ENCODE results near the gene RAD9A. TPM values are rescaled to one million over a fixed set of nuclear protein-coding genes. Genes with fewer than 3 reads are reported as not detected.

Gene RAD9A
- total RNA-seq, 2 donors from 2014 or later: 21.5 to 40.5 TPM

DNA sequence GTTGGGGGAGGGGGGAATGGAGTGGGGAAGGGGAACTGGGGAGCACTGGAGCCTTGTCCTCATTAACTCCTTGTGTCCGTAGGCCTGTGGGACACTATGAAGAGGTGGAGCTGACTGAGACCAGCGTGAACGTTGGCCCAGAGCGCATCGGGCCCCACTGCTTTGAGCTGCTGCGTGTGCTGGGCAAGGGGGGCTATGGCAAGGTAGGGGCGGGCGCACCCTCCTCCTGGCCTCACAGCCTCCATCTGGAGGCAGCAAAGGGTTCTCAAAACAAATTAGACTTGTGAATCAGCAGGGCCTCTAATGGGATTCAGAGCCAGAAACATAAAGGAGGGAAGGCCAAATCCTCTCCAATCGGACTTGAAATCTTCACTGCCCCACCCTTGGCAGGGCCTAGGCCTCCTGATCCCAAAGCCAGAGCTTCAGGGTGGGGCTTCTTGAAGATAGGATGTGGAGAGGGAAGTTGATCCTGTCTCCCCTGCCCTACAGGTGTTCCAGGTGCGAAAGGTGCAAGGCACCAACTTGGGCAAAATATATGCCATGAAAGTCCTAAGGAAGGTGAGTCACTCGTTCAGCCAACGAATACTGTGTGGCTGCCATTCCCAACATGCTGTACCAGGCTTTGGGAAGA is 37.4 kb downstream of the RAD9A start:
- Mint-ChIP-seq H3K4me1 (peaks cover 30% of the 10 kb centered on the region), H3K27me3 (no peaks in the 10 kb centered on the region), H3K27ac (peak overlapping the region; percentile 96), H3K36me3 (ENCODE audit: low read depth) (no peaks in the 10 kb centered on the region), H3K4me3 (peak overlapping the region; percentile 94)
- no peak for DNase-seq
- no peaks in the 10 kb centered on the region for H3K9me3 ChIP-seq (ENCODE audit: control insufficient read depth, low read length, poor library complexity, severe bottlenecking)
- no peak for ATAC-seq

- DNase-seq (no peak), ATAC-seq (no peak)
- Mint-ChIP-seq H3K4me1 (peaks cover 29% of the 10 kb centered on the region), H3K36me3 (ENCODE audit: low read depth) (no peaks in the 10 kb centered on the region), H3K27me3 (no peaks in the 10 kb centered on the region), H3K27ac (peak overlapping the region; percentile 54), H3K4me3 (peak overlapping the region; percentile 55)
- H3K9me3 ChIP-seq (ENCODE audit: control insufficient read depth, low read length, poor library complexity, severe bottlenecking): no peaks in the 10 kb centered on the region
Measured at GRCh38 chr11:67429722-67430121, 37.9 kb downstream of the RAD9A start.

DNA sequence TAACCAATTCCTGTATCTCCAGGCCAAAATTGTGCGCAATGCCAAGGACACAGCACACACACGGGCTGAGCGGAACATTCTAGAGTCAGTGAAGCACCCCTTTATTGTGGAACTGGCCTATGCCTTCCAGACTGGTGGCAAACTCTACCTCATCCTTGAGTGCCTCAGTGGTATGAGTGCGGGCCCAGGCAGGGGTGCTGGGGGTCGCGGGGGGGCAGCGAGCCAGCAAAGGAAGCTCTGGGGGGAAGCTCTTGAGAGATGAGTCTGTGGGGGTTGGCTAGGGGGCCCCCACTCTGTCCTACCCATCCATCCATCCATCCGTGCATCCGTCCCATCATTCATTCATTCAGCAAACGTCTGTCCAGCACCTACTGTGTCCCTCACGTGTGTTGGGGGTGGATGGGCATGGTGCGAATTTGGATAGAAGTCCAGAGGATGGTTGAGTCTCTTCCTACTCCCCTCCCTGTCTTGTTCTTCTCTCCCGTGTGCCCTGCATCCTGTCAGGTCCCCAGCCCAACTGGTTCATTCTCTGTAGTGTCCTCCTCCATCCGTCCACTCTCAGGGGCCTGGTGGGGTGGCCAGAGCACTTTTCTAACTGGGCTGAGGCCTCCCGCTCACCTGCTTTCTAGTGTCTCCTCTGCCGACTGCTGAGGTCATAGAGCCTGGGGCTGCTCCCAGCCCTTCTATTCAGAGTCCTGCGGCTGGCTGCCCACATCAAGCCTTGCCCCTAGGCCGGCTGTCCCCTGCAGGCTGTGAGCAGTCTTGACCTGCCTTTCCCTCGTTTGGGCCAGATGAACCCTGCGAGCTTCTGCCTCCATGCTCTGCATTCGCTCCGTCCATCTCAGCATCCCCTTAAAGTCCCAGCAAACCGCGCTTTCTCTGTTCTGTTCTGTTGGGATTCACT is 39.8 kb downstream of the RAD9A start:
- Mint-ChIP-seq H3K27ac (peak overlapping the region; percentile 95), H3K4me3 (peak overlapping the region; percentile 71), H3K27me3 (no peaks in the 10 kb centered on the region), H3K4me1 (peaks cover 37% of the 10 kb centered on the region), H3K36me3 (ENCODE audit: low read depth) (no peaks in the 10 kb centered on the region)
- DNase-seq: no peak
- no peak for ATAC-seq
- H3K9me3 ChIP-seq (ENCODE audit: control insufficient read depth, low read length, poor library complexity, severe bottlenecking): no peaks in the 10 kb centered on the region

- H3K4me3 Mint-ChIP-seq: no peak overlapping the region
- H3K27me3 Mint-ChIP-seq: no peaks in the 10 kb centered on the region
- H3K4me1 Mint-ChIP-seq: peaks cover 42% of the 10 kb centered on the region
- no peak for DNase-seq
- H3K27ac Mint-ChIP-seq: peak overlapping the region; percentile 95
- ATAC-seq: no peak
- H3K9me3 ChIP-seq (ENCODE audit: control insufficient read depth, low read length, poor library complexity, severe bottlenecking): no peaks in the 10 kb centered on the region
- H3K36me3 Mint-ChIP-seq (ENCODE audit: low read depth): no peaks in the 10 kb centered on the region
Measured at GRCh38 chr11:67432655-67433349, 41.0 kb downstream of the RAD9A start.

GRCh38 chr11:67433536-67434394 is 42.0 kb downstream of the RAD9A start:
- peak overlapping the region; percentile 97 for H3K4me3 Mint-ChIP-seq
- no peaks in the 10 kb centered on the region for H3K27me3 Mint-ChIP-seq
- ATAC-seq (no peak), DNase-seq (no peak)
- peaks cover 41% of the 10 kb centered on the region for H3K4me1 Mint-ChIP-seq
- H3K9me3 ChIP-seq (ENCODE audit: control insufficient read depth, low read length, poor library complexity, severe bottlenecking): no peaks in the 10 kb centered on the region
- peak overlapping the region; percentile 96 for H3K27ac Mint-ChIP-seq
- no peaks in the 10 kb centered on the region for H3K36me3 Mint-ChIP-seq (ENCODE audit: low read depth)

- Mint-ChIP-seq H3K36me3 (ENCODE audit: low read depth) (no peaks in the 10 kb centered on the region), H3K27ac (peak overlapping the region; percentile 96), H3K4me3 (peak overlapping the region; percentile 97), H3K27me3 (no peaks in the 10 kb centered on the region), H3K4me1 (peaks cover 44% of the 10 kb centered on the region)
- no peaks in the 10 kb centered on the region for H3K9me3 ChIP-seq (ENCODE audit: control insufficient read depth, low read length, poor library complexity, severe bottlenecking)
- no peak for DNase-seq
- ATAC-seq: no peak
Measured at GRCh38 chr11:67434395-67434881, 42.7 kb downstream of the RAD9A start.

DNA sequence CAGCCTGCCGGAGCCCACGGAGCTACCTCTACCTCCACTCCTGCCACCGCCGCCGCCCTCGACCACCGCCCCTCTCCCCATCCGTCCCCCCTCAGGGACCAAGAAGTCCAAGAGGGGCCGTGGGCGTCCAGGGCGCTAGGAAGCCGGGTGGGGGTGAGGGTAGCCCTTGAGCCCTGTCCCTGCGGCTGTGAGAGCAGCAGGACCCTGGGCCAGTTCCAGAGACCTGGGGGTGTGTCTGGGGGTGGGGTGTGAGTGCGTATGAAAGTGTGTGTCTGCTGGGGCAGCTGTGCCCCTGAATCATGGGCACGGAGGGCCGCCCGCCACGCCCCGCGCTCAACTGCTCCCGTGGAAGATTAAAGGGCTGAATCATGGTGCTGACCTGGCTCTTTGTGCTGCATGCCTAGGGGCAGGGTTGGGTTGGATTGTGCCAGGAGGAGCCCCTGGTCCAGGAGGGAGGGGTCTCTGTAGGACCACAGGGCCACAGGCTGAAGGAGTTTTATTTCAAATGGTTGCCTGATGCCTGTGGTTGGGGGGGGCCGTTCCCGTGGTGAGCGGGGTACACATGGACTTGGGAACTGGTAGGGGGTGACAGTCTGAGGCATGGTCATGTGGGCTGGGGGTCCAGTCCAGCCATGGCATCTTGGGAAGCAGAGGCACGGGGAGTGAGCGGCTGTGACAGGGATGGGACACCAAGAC is 43.4 kb downstream of the RAD9A start:
- DNase-seq: no peak
- no peaks in the 10 kb centered on the region for H3K36me3 Mint-ChIP-seq (ENCODE audit: low read depth)
- peak overlapping the region; percentile 97 for H3K4me3 Mint-ChIP-seq
- no peaks in the 10 kb centered on the region for H3K9me3 ChIP-seq (ENCODE audit: control insufficient read depth, low read length, poor library complexity, severe bottlenecking)
- ATAC-seq: no peak
- peak overlapping the region; percentile 96 for H3K27ac Mint-ChIP-seq
- peaks cover 52% of the 10 kb centered on the region for H3K4me1 Mint-ChIP-seq
- no peaks in the 10 kb centered on the region for H3K27me3 Mint-ChIP-seq

GRCh38 chr11:67435727-67436458 is 44.1 kb downstream of the RAD9A start:
- DNase-seq (no peak), ATAC-seq (no peak)
- Mint-ChIP-seq H3K4me1 (peaks cover 58% of the 10 kb centered on the region), H3K36me3 (ENCODE audit: low read depth) (no peaks in the 10 kb centered on the region), H3K27ac (peak overlapping the region; percentile 96), H3K4me3 (peak overlapping the region; percentile 97), H3K27me3 (no peaks in the 10 kb centered on the region)
- no peaks in the 10 kb centered on the region for H3K9me3 ChIP-seq (ENCODE audit: control insufficient read depth, low read length, poor library complexity, severe bottlenecking)

DNA sequence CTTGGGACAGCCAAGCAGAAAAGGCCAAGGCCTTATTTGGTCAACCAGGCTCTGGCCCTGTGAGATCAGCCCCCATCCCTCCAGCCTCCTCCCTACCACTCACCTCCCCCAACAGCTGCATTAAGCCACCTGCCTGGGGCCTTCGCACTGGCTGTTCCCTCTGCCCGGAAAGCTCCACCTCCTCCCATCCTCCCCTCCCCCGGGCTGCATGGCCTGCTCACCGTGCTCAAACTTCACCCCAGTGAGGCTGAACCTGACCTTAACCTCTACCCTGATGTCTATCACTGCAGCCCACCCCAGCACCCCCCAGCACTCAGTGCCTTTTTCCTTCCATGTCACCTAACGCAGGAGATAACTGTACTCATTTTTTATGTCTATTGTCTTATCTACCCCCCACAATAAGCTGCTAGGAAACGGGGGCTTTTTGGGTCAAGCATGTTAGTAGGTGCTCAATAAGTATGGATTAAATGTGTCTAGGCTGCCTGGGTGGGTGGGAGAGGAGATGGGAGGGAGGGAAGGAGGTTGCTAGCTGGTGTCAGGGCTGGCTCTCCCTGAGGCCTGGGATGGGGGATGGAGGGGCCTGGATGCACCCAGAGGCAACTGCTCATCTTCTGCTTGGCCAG is 44.8 kb downstream of the RAD9A start:
- Mint-ChIP-seq H3K4me3 (peak overlapping the region; percentile 97), H3K4me1 (peaks cover 61% of the 10 kb centered on the region), H3K27ac (peak overlapping the region; percentile 96), H3K27me3 (no peaks in the 10 kb centered on the region), H3K36me3 (ENCODE audit: low read depth) (no peaks in the 10 kb centered on the region)
- ATAC-seq (peak; percentile 26), DNase-seq (no peak)
- no peaks in the 10 kb centered on the region for H3K9me3 ChIP-seq (ENCODE audit: control insufficient read depth, low read length, poor library complexity, severe bottlenecking)

DNA sequence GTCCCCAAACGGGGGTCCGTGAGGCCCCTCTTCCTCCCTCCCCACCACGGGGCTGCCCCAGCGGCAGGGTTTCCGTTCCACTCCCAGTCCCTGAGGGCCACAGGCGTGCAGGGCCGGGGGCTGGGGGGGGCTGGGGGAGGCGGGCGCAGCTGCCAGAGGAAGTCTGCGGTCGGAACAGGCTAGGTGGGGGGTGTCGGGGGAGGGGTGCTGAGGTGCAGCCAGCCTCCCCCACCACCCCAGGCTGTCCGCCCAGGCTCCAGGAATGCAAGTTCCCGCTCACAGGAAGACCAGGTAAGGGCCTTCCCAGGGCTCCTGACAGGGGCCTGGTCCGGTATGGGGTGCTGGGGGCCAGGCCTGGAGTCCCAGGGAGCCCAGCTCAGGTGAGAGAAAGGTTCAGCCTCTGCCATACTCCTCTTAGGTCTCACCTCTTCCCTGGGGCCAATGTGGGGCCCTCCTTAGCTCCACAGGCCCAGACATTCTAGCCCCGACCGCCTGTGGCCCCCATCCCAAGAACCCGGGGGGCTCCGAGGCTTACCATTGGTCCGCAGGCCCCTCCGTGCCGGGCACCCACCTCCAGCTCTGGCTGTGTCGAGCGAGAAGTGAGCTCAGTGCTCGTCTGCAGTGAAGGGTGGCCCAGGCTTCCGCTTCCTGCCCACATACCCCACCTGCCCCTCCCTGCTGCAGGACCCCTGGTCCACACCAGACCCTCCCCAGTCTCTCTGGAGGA is 45.5 kb downstream of the RAD9A start, which contains the start of gene PTPRCAP:
Gene PTPRCAP, minus strand, starts transcription at position 601 of the 727 bp plus-strand sequence. Its CDS starts 63 bp downstream, at position 538.
- peak within 1 kb of the TSS; percentile 97 for H3K4me3 Mint-ChIP-seq
- peaks cover 58% of the 10 kb centered on the region for H3K4me1 Mint-ChIP-seq
- peak within 1 kb of the TSS; percentile 97 for H3K27ac Mint-ChIP-seq
- peak; percentile 64 for ATAC-seq
- no peaks in the 10 kb centered on the region for H3K9me3 ChIP-seq (ENCODE audit: control insufficient read depth, low read length, poor library complexity, severe bottlenecking)
- no peaks in the 10 kb centered on the region for H3K27me3 Mint-ChIP-seq
- DNase-seq: peak; percentile 57 to 75 (median 64)
- H3K36me3 Mint-ChIP-seq (ENCODE audit: low read depth): no peaks in the 10 kb centered on the region

DNA sequence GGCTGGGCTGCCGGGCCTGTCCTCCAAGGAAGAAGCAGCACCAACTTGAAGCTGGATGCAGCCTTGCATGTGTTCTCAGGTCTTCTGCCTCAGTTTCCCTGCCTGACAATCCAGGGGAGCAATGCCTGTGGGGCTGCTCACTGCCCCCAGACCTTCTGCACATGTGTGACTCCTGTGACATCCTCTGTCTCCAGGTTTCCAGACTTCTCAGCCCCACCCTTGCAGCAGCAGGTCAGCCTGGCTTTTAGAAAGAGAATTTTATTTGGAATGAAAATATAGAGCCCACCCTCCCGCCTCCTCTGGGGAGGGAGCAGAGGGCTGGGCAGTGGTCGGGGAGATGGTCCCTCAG is 46.0 kb downstream of the RAD9A start:
- Mint-ChIP-seq H3K27me3 (no peaks in the 10 kb centered on the region), H3K4me3 (peak overlapping the region; percentile 97), H3K4me1 (peaks cover 57% of the 10 kb centered on the region), H3K27ac (peak overlapping the region; percentile 96), H3K36me3 (ENCODE audit: low read depth) (no peaks in the 10 kb centered on the region)
- H3K9me3 ChIP-seq (ENCODE audit: control insufficient read depth, low read length, poor library complexity, severe bottlenecking): no peaks in the 10 kb centered on the region
- DNase-seq: no peak
- no peak for ATAC-seq
